ENCODE data around the gene TPO.

Gene TPO

DNA sequence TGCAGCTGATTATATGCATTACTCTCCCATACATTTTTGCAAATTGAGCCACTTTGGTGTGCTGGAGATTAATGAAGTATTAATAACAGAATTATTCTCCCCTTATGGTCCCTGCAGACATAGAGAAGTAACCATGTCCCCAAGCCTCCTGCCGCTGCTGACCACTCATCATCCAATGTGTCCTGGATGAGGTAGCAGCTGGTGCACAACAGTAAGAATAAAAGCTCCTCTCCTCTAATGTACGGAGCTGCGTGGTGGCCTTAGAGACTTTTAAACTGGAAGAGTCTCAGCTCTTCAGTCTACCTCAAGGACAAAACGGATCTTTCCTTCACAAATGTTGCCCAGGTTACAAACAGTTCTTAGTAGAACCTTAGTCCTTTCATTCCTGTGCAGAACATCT is 37.7 kb downstream of the TPO start:
- no peak for DNase-seq (ENCODE audit: low spot score)

GRCh38 chr2:1451422-1451821 is 38.2 kb downstream of the TPO start:
- no peak for DNase-seq (ENCODE audit: low spot score)

DNA sequence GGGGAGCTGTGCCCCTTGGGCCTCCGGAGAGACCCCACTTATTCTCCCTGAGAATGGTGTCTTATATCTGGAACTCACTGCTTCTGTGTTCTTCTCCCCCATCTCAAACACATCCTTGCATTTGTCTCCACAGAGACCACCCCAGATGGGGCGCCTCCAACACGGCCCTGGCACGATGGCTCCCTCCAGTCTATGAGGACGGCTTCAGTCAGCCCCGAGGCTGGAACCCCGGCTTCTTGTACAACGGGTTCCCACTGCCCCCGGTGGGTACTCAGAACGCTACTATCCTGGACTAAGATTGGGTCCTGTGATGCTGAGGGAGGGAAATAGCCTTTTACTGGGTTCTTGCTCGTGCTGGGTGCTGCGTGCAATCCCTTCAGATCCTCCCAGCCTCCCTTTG is 40.3 kb downstream of the TPO start:
- no peak for DNase-seq (ENCODE audit: low spot score)

DNA sequence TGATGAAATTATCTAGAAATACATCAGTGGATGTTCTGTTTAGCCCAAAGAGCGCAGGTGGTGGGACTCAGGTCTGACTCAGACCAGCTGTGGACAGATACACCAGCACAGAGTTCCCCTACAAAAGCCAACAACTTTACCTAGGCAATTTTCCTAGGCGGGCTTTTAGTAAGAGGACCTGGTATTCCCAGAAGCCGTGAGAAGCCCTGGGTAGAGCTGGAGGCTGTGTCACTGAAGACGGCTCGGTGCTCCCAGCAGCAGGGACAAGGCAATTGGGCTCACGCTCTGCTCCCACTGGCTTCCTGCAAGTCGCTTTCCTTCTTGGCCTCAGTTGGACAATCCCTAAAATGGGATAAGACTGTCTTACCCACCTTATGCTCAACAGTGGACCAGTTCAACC is 41.1 kb downstream of the TPO start:
- DNase-seq (ENCODE audit: low spot score) = no peak

DNA sequence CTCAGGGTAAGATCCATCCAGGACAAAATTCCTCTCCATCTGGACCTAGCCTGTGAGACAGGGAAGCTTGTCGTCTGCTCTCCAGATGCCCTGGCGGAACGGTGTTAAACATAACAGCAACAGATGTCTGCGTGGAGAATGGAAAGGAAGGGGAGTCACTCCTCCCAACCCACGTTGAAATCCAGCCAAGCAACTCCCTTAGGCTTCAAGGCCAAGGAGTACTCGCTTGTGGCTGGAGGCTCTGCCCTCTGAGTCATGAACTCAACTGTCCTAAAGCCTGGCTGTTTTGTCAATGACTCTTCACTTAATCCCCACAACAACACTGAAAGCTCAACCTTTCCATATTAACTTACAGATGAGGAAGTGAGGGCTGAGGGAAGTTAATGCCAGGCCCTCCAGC is 42.2 kb downstream of the TPO start:
- peak; percentile 54 for DNase-seq (ENCODE audit: low spot score)

GRCh38 chr2:1458432-1458831 is 45.2 kb downstream of the TPO start:
- no peak for DNase-seq (ENCODE audit: low spot score)

DNA sequence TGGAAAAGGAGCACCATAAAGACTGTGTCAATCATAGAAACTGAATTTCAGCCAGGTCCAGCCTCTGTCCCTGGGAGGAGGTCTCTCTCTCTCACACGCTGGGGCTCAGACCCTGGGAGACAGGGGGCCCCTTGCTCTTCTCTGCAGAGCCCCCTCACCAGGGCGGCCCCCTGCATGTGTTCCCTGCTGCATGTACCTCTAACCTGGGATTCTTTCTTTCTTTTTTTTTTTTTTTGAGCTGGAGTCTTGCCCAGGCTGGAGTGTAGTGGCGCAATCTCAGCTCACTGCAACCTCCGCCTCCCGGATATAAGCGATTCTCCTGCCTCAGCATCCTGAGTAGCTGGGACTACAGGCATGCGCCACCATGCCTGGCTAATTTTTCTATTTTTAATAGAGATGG is 46.5 kb downstream of the TPO start:
- DNase-seq (ENCODE audit: low spot score) = no peak

GRCh38 chr2:1460851-1461418 is 47.7 kb downstream of the TPO start:
- DNase-seq (ENCODE audit: low spot score) = no peak

DNA sequence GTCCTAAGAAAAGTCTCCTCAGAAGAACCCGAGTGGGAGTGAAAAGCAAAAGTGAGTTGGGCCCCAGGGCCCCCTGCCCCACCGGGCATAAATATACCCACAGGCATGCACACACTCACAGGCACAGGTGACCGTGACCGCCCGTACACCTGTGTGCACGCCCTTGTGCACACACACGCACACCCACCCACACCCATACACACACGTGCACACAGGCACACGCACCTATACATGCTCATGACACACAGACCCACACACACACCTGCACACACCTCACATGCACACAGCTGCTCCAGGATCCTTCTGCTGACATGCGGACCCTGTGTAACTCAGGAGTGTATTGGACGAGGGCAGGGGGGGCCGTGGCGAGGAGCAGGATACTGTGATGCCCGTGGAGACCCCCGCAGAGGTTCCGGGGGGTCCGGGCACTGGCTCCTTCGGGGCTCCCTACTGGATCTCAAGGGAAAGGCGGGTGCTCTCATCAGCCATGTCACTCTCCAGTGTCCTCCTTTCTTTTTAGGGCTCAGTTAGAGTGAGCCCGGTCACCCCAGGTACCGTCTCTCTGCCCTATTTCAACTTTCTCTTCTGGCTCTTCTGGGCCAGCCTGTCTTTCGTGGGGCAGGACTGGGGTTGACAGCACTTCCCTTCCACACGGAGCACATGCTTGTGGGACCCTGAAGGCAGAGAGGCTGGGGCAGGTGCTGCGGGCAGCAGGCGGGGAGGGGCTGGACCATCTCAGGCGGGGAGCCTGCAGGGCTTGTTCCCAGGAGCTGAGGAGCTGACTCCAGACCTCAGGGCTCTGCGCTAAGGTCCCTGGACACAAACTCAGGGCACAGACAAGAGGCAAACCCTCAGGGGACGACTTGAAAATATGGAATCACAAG is 48.5 kb downstream of the TPO start:
- no peak for DNase-seq (ENCODE audit: low spot score)

DNA sequence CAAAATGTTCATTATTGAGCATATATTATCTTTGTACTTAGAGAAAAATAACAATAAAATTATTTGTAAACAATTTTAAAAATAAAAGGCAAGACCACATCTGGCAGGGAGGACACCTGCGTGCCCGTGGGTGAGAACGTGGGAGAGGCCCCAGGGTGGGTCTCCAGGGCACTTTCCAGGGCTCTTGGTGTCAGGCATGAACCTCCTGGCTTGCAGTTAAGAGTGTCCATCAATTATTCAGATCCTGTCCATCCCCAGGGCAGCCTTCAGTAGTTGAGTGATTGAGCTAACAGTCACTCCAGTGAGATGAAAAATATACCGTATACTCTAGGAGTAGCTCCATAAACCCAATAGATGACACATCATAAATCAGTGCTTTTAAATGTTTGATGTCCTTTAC is 49.7 kb downstream of the TPO start:
- DNase-seq (ENCODE audit: low spot score) = no peak

- DNase-seq (ENCODE audit: low spot score) = no peak
Observed at GRCh38 chr2:1472350-1472749, 59.1 kb downstream of the TPO start.

GRCh38 chr2:1476617-1477195 is 63.4 kb downstream of the TPO start:
- no peak for DNase-seq (ENCODE audit: low spot score)

- no peak for DNase-seq (ENCODE audit: low spot score)
Observed at GRCh38 chr2:1477196-1478040, 64.2 kb downstream of the TPO start.

DNA sequence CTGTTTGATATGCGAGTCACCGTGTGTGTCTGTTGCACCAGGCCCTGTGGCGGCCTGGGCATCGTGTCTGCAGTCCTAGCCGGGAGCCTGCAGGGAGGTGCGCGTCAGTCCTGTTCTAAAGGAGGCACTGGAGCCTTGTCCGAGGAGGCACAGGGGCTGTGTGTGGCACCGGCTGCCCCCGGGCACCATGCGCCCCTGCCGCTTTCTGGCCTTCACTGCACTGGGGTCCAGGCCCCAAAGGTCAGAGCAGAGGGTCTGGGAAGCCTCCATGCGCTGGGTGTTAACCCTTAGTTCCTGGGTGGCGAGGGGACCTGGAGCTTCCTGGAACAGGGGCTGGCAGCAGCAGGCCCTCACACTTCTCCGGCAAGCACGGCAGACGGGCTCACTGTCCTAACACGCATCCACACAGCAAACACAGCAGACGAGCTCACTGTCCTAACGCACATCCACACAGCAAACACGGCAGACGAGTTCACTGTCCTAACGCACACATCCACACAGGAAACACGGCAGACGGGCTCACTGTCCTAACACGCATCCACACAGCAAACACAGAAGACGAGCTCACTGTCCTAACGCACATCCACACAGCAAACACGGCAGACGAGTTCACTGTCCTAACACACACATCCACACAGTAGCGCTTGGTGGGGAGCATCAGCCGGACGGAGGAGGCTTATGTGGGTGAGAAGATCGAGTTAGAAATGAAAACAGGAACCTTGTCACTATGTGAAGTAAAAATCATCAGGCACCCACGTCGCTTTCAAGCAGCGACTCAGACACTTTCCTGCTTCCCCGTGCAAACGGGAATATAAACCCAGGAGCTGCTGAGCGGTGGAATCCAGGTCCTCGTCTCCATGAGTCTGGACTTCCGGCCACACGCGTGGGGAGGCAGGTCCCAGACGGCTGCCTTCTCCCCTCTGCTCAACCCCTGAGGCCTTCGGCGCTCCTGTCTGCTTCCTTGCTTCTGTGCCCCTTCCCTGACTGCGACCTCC is 65.3 kb downstream of the TPO start:
- DNase-seq (ENCODE audit: low spot score) = no peak

DNA sequence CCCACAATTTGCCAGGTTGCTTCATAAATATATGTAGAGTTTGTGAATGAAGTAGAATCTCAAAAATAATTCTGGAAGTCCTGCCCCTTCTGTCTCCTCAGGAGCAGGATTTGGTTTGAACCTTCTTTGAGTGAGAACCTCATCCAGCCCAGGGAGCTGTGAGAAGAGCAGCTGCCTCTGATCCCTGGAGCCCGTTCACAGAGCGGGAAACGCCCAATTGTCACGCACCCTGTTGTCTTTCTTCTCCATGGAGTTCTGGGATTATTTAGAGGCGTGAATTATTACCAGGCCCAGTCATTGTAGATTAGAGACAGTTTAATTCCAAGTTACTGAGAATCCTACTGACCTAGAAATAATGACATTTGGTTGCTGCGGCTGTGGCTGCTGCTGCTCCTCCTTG is 66.1 kb downstream of the TPO start:
- no peak for DNase-seq (ENCODE audit: low spot score)

DNA sequence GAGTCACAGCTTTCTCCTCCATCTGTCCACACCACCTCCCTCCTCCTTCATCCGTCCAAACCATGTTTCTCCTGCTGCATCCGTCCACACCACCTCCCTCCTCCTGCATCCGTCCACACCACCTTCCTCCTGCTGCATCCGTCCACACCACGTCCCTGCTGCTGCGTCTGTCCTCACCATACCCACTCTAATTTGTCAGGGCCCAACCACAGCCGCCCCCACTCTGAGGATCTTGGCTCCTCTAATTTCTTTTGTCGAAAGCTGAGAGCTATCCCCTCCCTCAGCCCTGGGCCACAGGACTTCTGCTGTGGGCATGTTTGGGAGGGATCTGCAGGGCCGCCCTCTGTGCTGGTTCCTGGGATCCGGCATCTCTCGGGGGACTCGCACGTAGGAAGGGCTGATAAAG is 67.4 kb downstream of the TPO start:
- DNase-seq (ENCODE audit: low spot score) = no peak

- DNase-seq (ENCODE audit: low spot score) = no peak
Observed at GRCh38 chr2:1481406-1482252, 68.4 kb downstream of the TPO start.

DNA sequence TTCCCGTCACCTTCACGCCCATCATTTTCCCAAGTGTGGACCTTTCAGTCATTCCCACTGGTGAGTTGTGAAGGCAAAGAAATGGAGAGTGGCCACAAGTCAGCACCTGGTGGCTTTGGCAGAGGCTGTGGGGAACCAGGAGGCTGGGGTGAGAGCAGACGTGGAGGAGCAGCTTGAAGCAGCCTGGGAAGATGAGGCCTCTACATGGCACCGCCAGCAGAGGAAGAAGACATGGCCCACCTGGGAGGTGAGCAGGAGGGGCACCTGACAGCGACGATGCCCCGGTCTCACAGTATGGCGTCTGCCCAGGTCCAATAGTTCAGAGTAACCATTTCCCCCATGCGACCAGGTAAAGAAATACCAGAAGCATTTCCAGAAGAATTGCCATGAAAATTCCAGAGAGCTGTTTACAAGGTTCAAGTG is 69.0 kb downstream of the TPO start:
- no peak for DNase-seq (ENCODE audit: low spot score)

GRCh38 chr2:1482981-1483380 is 69.7 kb downstream of the TPO start:
- DNase-seq (ENCODE audit: low spot score) = no peak

DNA sequence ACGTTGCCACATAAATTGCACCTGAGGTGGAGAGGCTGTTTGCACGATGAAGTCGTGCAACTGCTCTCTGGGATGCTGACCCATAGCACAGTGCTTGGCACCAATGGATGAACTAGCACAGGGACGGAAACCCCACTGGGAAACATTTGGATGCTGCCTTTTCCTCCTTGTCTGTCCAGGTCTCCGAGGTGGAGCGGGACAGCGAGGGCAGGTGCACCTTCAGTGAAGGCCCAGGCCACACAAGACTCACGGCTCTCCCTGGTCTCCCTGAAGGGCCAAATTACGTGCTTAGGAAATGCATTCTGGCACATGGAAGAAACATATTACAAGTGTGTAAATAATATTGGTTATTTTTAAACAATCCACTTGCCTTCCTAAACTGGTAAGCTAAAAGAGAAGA is 70.3 kb downstream of the TPO start:
- DNase-seq (ENCODE audit: low spot score) = no peak

Measured in AG08395 (cell line).